ENCODE data around the gene NRN1.
"Not testable (repeated sequence)": the region's sequence is repeated elsewhere in the genome, so short reads cannot be mapped to it uniquely, and the experiment has no call there.

The NRN1 gene

DNA sequence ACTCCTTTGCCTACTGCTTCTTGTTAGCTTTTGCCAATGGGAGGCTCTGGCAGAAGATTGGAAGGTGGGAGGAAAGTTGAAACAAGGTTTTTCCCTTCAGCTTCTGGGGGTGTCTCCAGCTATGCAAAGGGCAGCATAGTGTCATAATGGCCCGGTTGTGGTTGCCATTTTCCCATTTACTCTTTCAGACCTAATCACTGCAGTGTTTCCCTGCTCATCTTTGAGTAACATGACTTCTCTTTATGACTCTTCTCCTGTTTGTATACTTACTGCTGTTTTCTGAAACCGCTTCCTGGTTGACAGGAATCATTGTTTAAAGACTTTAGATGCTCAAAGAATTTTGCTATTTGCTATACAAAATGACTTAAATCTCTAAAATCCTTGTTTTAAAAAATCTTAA, 19.9 kb downstream of the NRN1 start:
- H3K27me3 Mint-ChIP-seq, result peaks cover 57 to 85% of the 10 kb centered on the region in 2 donors
- ATAC-seq (replicated peaks), result no peak
- no peaks in the 10 kb centered on the region for H3K36me3 Mint-ChIP-seq (ENCODE audit: insufficient read depth)
- H3K4me1 Mint-ChIP-seq (ENCODE audit: low read depth in 2 of 2), result peaks cover 0 to 4% of the 10 kb centered on the region in 2 donors
- DNase-seq, result no peak
- no peaks in the 10 kb centered on the region for H3K9me3 Mint-ChIP-seq
- no peak overlapping the region for H3K27ac Mint-ChIP-seq
- no peak overlapping the region for H3K4me3 Mint-ChIP-seq

DNA sequence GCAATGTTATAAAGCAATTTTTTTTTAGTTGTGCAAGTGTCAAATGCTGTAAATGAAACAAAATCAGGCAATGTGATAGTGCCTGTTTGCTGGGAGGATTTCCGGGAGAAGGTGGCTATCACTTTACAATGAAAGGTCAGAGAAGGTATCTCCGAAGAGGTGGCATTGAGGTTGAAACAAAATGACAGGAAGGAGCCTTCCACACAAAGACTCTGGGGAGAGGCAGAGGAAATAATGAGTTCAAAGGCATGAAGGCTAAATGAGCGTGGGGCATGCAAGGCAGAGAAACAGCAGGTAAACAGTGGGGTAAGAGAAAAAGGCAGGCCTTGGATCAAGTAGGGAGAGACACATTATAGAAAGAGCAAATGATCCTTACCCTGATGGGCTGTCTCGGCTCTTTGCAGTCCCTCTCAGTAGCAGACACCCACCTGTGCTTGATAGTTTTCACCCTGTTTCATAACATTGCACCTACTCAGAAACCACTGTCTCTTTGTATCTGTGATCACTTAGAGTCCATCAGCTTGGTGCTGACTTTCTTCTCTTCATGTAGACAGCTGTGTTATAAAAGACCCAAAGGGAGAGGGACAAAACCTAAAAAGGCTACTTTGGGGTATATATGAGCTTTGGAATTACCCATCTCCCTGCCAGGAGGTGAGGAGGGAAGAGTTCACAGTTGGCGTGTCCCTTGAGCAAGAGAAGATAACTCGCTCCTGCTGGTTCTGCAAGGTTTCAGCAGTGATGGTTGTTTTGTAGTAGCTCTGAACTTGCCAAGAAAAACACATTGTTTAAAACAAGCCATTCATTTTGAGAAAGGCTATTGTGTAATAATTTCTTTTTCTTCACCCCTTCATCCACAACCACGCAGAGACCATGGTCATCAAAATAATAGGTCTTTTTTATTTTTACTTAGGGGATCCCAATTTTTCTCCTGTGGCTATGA, 22.3 kb downstream of the NRN1 start:
- H3K4me3 Mint-ChIP-seq, result no peak overlapping the region
- H3K36me3 Mint-ChIP-seq (ENCODE audit: insufficient read depth), result no peaks in the 10 kb centered on the region
- H3K9me3 Mint-ChIP-seq, result no peaks in the 10 kb centered on the region
- H3K4me1 Mint-ChIP-seq (ENCODE audit: low read depth in 2 of 2), result peaks cover 0 to 8% of the 10 kb centered on the region in 2 donors
- DNase-seq (no peak), ATAC-seq (replicated peaks) (no peak)
- no peak overlapping the region for H3K27ac Mint-ChIP-seq
- peaks cover 37 to 67% of the 10 kb centered on the region in 2 donors for H3K27me3 Mint-ChIP-seq

DNA sequence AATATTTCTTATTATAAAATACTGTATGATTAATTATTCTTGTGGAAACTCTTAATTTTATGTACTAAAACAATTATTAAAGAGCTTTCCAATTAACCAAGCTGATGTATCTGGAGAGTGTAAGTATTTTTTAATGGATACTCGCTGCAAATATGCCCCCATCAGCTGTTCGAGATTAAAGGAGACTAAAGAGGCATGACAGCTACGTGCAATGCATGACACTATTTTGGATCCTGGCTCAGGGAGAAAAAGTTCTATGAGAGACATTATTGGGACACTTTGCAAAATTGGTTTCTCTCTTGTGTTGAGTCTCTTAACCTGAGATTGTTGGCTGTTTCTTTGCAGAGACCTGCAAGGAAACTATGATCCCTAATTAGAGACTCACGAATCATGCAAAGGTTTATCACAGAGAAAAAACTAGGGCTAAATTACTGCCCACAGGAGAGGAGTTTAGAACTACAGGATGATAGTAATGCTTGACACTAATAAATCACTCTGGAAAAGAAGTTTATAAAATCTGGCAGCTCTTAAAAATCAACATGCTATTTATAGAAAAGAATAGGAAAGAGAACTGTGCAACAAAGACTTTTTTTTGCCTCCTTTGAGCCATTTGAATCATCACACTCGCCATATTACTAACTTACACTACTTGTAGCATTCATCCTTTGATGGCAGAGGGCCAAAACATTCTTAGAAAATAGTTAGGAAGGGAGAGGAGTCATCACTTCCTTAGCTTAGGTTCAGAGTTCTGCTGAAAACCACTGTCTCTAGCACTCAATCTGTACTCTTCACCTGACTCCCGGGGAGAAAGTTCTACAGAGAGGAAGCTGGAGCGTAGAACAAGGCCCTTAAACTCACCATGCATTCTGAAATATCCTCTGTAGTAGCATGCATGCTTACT, 25.3 kb downstream of the NRN1 start:
- peaks cover 0 to 8% of the 10 kb centered on the region in 2 donors for H3K4me1 Mint-ChIP-seq (ENCODE audit: low read depth in 2 of 2)
- no peak overlapping the region for H3K27ac Mint-ChIP-seq

DNA sequence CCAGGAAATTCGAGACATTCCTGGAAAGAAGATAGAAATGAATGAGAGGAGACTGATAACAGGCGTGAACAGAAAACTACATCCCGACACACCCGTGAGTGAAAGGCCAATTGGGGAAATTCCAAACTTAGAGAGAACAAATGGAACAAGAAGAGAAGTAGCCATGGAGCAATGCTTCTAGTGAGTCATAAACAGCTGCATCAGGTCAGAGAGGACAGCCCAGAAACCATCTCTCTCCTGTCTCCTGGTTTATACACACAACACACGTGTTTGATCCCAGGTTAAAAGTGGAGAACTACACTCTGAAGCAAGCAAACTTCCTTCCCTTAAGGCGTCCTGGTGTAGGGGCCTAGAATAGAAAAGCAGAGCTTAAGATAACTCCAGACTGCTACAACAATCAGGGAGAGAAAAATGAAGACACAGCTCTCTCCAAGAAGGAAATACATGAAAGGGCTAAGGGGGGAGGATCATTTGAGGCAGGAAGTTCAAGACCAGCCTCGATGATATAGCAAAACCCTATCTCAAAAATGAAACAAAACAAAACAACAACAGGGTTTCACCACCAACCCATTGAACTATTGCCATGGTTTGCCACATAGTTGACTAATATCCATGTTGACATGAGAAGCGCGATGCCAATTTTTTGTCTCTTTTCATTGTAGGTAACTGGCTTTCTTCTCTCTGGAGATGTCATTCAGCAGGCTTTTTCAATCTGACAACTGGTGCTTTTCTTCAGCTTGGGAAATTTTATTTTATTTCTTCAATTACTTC, 26.9 kb downstream of the NRN1 start:
- peaks cover 0 to 8% of the 10 kb centered on the region in 2 donors for H3K4me1 Mint-ChIP-seq (ENCODE audit: low read depth in 2 of 2)
- no peak overlapping the region for H3K4me3 Mint-ChIP-seq
- no peaks in the 10 kb centered on the region for H3K36me3 Mint-ChIP-seq (ENCODE audit: insufficient read depth)
- H3K27ac Mint-ChIP-seq, result no peak overlapping the region
- no peaks in the 10 kb centered on the region for H3K9me3 Mint-ChIP-seq
- DNase-seq (no peak), ATAC-seq (replicated peaks) (no peak)
- peaks cover 13 to 33% of the 10 kb centered on the region in 2 donors for H3K27me3 Mint-ChIP-seq

More for the DNA sequence above, 25.3 kb downstream of the NRN1 start:
- no peak overlapping the region for H3K4me3 Mint-ChIP-seq
- H3K9me3 Mint-ChIP-seq, result no peaks in the 10 kb centered on the region
- H3K27me3 Mint-ChIP-seq, result peaks cover 19 to 46% of the 10 kb centered on the region in 2 donors
- DNase-seq (no peak), ATAC-seq (replicated peaks) (no peak)
- no peaks in the 10 kb centered on the region for H3K36me3 Mint-ChIP-seq (ENCODE audit: insufficient read depth)

GRCh38 chr6:5976811-5977210, 29.9 kb downstream of the NRN1 start:
- Mint-ChIP-seq H3K27ac (no peak overlapping the region), H3K27me3 (peaks cover 23 to 43% of the 10 kb centered on the region in 2 donors), H3K36me3 (ENCODE audit: insufficient read depth) (no peaks in the 10 kb centered on the region), H3K4me3 (no peak overlapping the region), H3K9me3 (no peaks in the 10 kb centered on the region), H3K4me1 (ENCODE audit: low read depth in 2 of 2) (peaks cover 0 to 3% of the 10 kb centered on the region in 2 donors)
- ATAC-seq (replicated peaks) (no peak), DNase-seq (no peak)

- no peak for ATAC-seq (replicated peaks)
- H3K27me3 Mint-ChIP-seq, result peaks cover 18 to 19% of the 10 kb centered on the region in 2 donors
These were observed 37.6 kb downstream of the NRN1 start for GRCh38 chr6:5968817-5969734.

DNA sequence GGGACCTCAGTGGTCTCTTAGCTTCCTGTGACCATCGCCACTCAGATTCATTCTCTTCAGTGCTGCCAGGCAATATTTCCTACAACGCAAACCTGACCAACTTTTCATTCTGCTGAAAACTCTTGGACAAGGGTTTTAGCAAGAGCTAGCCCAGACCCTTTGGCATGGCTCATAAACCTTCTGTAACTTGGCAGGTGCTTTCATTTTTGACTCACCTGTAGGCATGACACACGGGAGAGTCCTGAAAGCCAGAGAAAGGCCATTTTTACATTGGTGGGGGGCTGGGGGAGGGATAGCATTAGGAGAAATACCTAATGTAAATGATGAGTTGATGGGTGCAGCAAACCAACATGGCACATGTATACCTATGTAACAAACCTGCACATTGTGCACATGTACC, 38.7 kb downstream of the NRN1 start:
- not testable (repeated sequence) for H3K27ac Mint-ChIP-seq; ATAC-seq (replicated peaks)
- H3K4me1 Mint-ChIP-seq (ENCODE audit: low read depth in 2 of 2), result peaks cover 0 to 14% of the 10 kb centered on the region in 2 donors

More at GRCh38 chr6:5968817-5969734, 37.6 kb downstream of the NRN1 start:
- Mint-ChIP-seq H3K4me1 (ENCODE audit: low read depth in 2 of 2) (peaks cover 0 to 14% of the 10 kb centered on the region in 2 donors), H3K4me3 (no peak overlapping the region), H3K36me3 (ENCODE audit: insufficient read depth) (no peaks in the 10 kb centered on the region), H3K9me3 (no peaks in the 10 kb centered on the region), H3K27ac (no peak overlapping the region)
- DNase-seq, result no peak

DNA sequence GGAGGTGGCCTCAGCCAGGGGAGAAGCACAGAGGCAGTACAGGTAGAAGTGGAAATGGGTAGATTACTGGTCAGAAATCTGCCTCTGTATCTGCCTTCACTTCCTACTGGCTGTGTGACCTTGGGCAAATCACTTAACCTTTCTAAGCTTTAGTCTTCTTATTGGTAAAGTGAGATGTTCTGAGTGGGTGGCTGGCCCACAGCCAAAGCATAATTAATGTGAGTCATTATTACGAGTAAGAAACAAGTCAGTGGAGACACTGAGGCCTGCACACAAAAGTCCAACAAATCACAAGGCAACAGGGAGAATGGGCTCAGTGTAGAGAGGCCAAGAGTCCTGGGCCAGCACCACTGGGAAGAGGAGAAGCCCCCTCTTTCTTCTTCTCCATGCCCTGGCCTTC, 39.1 kb downstream of the NRN1 start:
- H3K9me3 Mint-ChIP-seq, result no peaks in the 10 kb centered on the region
- H3K4me1 Mint-ChIP-seq (ENCODE audit: low read depth in 2 of 2), result peaks cover 0 to 14% of the 10 kb centered on the region in 2 donors
- H3K4me3 Mint-ChIP-seq, result no peak overlapping the region
- H3K27ac Mint-ChIP-seq, result no peak overlapping the region
- H3K36me3 Mint-ChIP-seq (ENCODE audit: insufficient read depth), result no peaks in the 10 kb centered on the region
- peaks cover 10 to 18% of the 10 kb centered on the region in 2 donors for H3K27me3 Mint-ChIP-seq
- ATAC-seq (replicated peaks) (no peak), DNase-seq (no peak)

More for the DNA sequence above, 38.7 kb downstream of the NRN1 start:
- not testable (repeated sequence) for H3K4me3 Mint-ChIP-seq; DNase-seq; H3K36me3 Mint-ChIP-seq (ENCODE audit: insufficient read depth); H3K9me3 Mint-ChIP-seq
- peaks cover 15 to 19% of the 10 kb centered on the region in 2 donors for H3K27me3 Mint-ChIP-seq

DNA sequence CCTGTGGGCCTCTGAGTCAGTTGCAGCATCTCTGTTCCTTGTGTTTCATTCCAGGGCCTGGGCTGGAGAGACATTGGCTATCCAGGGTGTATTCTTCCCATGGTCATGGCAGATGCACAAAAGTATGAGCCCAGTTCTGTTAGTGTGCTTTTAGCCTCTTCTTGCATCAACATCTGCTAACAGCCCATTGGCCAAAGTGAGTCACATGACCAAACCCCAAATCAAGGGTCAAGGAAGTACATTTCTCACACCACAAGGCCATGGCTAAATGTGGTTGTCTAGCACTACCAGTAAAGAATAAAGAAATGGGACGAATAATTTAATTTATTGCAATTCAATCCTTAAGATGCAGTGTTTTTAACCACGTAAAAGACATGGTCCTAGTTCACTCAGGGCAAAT, 43.9 kb downstream of the NRN1 start:
- Mint-ChIP-seq H3K9me3 (no peaks in the 10 kb centered on the region), H3K27ac (no peak overlapping the region), H3K4me3 (no peak overlapping the region), H3K27me3 (peaks cover 16 to 23% of the 10 kb centered on the region in 2 donors), H3K36me3 (ENCODE audit: insufficient read depth) (no peaks in the 10 kb centered on the region), H3K4me1 (ENCODE audit: low read depth in 2 of 2) (no peaks in the 10 kb centered on the region)
- DNase-seq, result no peak
- no peak for ATAC-seq (replicated peaks)

GRCh38 chr6:5961836-5962235, 44.9 kb downstream of the NRN1 start:
- no peaks in the 10 kb centered on the region for H3K9me3 Mint-ChIP-seq
- H3K27me3 Mint-ChIP-seq, result peaks cover 25 to 32% of the 10 kb centered on the region in 2 donors
- peaks cover under 1% of the 10 kb centered on the region for H3K36me3 Mint-ChIP-seq (ENCODE audit: insufficient read depth)
- no peaks in the 10 kb centered on the region for H3K4me1 Mint-ChIP-seq (ENCODE audit: low read depth in 2 of 2)
- H3K27ac Mint-ChIP-seq, result no peak overlapping the region
- H3K4me3 Mint-ChIP-seq, result no peak overlapping the region
- DNase-seq (no peak), ATAC-seq (replicated peaks) (no peak)

GRCh38 chr6:5960456-5960855, 46.3 kb downstream of the NRN1 start:
- Mint-ChIP-seq H3K27ac (no peak overlapping the region), H3K27me3 (peaks cover 29 to 40% of the 10 kb centered on the region in 2 donors), H3K4me3 (no peak overlapping the region), H3K36me3 (ENCODE audit: insufficient read depth) (peaks cover 3% of the 10 kb centered on the region), H3K9me3 (no peaks in the 10 kb centered on the region), H3K4me1 (ENCODE audit: low read depth in 2 of 2) (no peaks in the 10 kb centered on the region)
- DNase-seq, result no peak
- ATAC-seq (replicated peaks), result no peak

DNA sequence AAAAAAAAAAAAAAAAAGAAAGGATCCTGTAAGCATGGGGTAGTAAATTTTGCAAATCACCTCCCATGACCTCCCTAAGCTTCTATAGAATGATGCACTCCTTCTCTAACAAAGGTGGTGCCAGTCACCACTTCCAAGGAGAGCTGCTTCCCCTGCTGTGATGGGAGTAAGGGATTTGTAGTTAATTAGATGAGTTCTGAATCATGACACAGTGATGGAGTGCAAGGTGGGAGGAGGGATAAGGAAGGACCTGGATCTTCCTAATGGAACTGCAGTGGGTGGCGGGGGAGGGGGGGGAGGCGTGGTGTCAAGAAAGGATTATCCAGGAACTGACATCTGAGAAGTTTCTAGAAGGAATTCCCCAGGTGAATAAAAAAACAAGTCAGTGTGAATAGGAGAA, 47.8 kb downstream of the NRN1 start:
- H3K9me3 Mint-ChIP-seq, result no peaks in the 10 kb centered on the region
- no peaks in the 10 kb centered on the region for H3K4me1 Mint-ChIP-seq (ENCODE audit: low read depth in 2 of 2)
- ATAC-seq (replicated peaks), result no peak

More for the DNA sequence above, 47.8 kb downstream of the NRN1 start:
- Mint-ChIP-seq H3K4me3 (no peak overlapping the region), H3K27ac (no peak overlapping the region), H3K36me3 (ENCODE audit: insufficient read depth) (peaks cover 3% of the 10 kb centered on the region), H3K27me3 (peaks cover 29 to 39% of the 10 kb centered on the region in 2 donors)
- no peak for DNase-seq
